Measurements from ENCODE around the gene ATP10B.
"Not testable (repeated sequence)": the region's sequence is repeated elsewhere in the genome, so short reads cannot be mapped to it uniquely, and the experiment has no call there.

Gene ATP10B

GRCh38 chr5:160715508-160715907 lies 136.5 kb downstream of the ATP10B start:
- POLR2A ChIA-PET; H3K36me3 ChIP-seq (ENCODE audit: control insufficient read depth in 2 of 2, insufficient read depth in 1 of 2, low read length in 2 of 2); H3K4me3 ChIP-seq (ENCODE audit: low read depth, low read length); H3K9me3 ChIP-seq (ENCODE audit: control insufficient read depth, insufficient read depth, low read depth, low read length); H3K27ac ChIP-seq (ENCODE audit: extremely low read depth, low read depth, low read length); CTCF ChIA-PET; H3K4me1 ChIP-seq (ENCODE audit: control insufficient read depth, insufficient read depth, low read length): not testable (repeated sequence)
- peak; percentile 70 for TF ChIP-seq ZNF518A (tag by site-specific recombination; conservative IDR thresholded peaks at IDR 0.05; ENCODE audit: low read depth)
- TF ChIP-seq ZNF202 (tag by site-specific recombination; IDR thresholded peaks at IDR 0.05; ENCODE audit: borderline replicate concordance) = peak; percentile 66; the same call in 1 of the 2 replicates
- TF ChIP-seq ZNF623 (tag by site-specific recombination; IDR thresholded peaks at IDR 0.05) = peak; percentile 65
- 0 out of 2 replicates have a peak, but pooled peaks have one; percentile 29 for TF ChIP-seq ZNF404 (tag by site-specific recombination; IDR thresholded peaks at IDR 0.05)
- TF ChIP-seq ZNF510 (tag by site-specific recombination; IDR thresholded peaks at IDR 0.05; ENCODE audit: insufficient replicate concordance) = peak; percentile 43
- TF ChIP-seq ZNF433 (tag by site-specific recombination; IDR thresholded peaks at IDR 0.05; ENCODE audit: low read depth) = peak; percentile 22; the same call in 1 of the 2 replicates
- 0 out of 2 replicates have a peak, but pooled peaks have one; percentile 16 for TF ChIP-seq ZNF664 (tag by site-specific recombination; IDR thresholded peaks at IDR 0.05)
- peak; percentile 73 for TF ChIP-seq ZBTB11 (tag by site-specific recombination; conservative IDR thresholded peaks at IDR 0.05; ENCODE audit: low read depth)
- TF ChIP-seq ZNF266 (tag by site-specific recombination; IDR thresholded peaks at IDR 0.05; ENCODE audit: low read depth) = peak; percentile 50; the same call in 1 of the 2 replicates
- peak; percentile 62 for TF ChIP-seq ZNF555 (tag by site-specific recombination; conservative IDR thresholded peaks at IDR 0.05)
- TF ChIP-seq ZNF394 (tag by site-specific recombination; IDR thresholded peaks at IDR 0.05; ENCODE audit: borderline replicate concordance) = peak; percentile 83; the same call in 1 of the 2 replicates
- TF ChIP-seq ZNF140 (tag by site-specific recombination; IDR thresholded peaks at IDR 0.05) = peak; percentile 57
- TF ChIP-seq ZNF426 (tag by site-specific recombination; IDR thresholded peaks at IDR 0.05) = peak; percentile 60

GRCh38 chr5:160703547-160704189 lies 148.3 kb downstream of the ATP10B start:
- Histone ChIP-seq H3K4me3 (ENCODE audit: low read depth, low read length) (no peak overlapping the region), H3K27ac (ENCODE audit: extremely low read depth, low read depth, low read length) (no peak overlapping the region), H3K36me3 (ENCODE audit: control insufficient read depth in 2 of 2, insufficient read depth in 1 of 2, low read length in 2 of 2) (no peaks in the 10 kb centered on the region), H3K9me3 (ENCODE audit: control insufficient read depth, insufficient read depth, low read depth, low read length) (no peaks in the 10 kb centered on the region), H3K4me1 (ENCODE audit: control insufficient read depth, insufficient read depth, low read length) (no peaks in the 10 kb centered on the region)
- ChIA-PET CTCF (interaction anchor here (0.7 kb wide), 1 partner anchor 20 kb away, joined by 7 read pairs; no protein-coding TSS in a partner anchor), POLR2A (no interaction called here)
- no peak for TF ChIP-seq ZNF768 (tag by site-specific recombination; IDR thresholded peaks at IDR 0.05)
- no peak for TF ChIP-seq YY2 (tag by site-specific recombination; IDR thresholded peaks at IDR 0.05)
- no peak for TF ChIP-seq ZBTB21 (tag by site-specific recombination; IDR thresholded peaks at IDR 0.05)
- no peak for TF ChIP-seq TSHZ1 (tag by site-specific recombination; IDR thresholded peaks at IDR 0.05; ENCODE audit: borderline replicate concordance)
- no peak for TF ChIP-seq ZNF843 (tag by site-specific recombination; IDR thresholded peaks at IDR 0.05)

All from HEK293 (cell line).